ENCODE data around the gene GRIN3B. TPM values are rescaled to one million over a fixed set of nuclear protein-coding genes. Genes with fewer than 3 reads are reported as not detected.

The GRIN3B gene
- total RNA-seq, 1 donor from 2014 or later: 3.0 TPM

DNA sequence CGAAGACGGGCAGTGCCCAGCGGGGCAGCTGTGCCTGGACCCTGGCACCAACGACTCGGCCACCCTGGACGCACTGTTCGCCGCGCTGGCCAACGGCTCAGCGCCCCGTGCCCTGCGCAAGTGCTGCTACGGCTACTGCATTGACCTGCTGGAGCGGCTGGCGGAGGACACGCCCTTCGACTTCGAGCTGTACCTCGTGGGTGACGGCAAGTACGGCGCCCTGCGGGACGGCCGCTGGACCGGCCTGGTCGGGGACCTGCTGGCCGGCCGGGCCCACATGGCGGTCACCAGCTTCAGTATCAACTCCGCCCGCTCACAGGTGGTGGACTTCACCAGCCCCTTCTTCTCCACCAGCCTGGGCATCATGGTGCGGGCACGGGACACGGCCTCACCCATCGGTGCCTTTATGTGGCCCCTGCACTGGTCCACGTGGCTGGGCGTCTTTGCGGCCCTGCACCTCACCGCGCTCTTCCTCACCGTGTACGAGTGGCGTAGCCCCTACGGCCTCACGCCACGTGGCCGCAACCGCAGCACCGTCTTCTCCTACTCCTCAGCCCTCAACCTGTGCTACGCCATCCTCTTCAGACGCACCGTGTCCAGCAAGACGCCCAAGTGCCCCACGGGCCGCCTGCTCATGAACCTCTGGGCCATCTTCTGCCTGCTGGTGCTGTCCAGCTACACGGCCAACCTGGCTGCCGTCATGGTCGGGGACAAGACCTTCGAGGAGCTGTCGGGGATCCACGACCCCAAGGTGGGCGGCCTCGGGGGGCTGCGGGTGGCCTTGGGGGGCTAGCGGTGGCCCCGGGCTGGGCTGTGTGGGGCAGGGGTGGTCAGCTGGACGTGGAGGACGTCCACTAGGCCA, 4.8 kb downstream of the GRIN3B start:
- Histone ChIP-seq H3K4me3 (no peak overlapping the region), H3K27me3 (ENCODE audit: low read depth) (peaks cover 31% of the 10 kb centered on the region), H3K27ac (no peak overlapping the region), H3K36me3 (peaks cover 7% of the 10 kb centered on the region), H3K4me1 (peaks cover 18% of the 10 kb centered on the region), H3K9me3 (no peaks in the 10 kb centered on the region)
- ATAC-seq (no peak), DNase-seq (no peak)
- intact Hi-C loops (cut with DNase I): no loop called here
- TF ChIP-seq, protein P1, sequence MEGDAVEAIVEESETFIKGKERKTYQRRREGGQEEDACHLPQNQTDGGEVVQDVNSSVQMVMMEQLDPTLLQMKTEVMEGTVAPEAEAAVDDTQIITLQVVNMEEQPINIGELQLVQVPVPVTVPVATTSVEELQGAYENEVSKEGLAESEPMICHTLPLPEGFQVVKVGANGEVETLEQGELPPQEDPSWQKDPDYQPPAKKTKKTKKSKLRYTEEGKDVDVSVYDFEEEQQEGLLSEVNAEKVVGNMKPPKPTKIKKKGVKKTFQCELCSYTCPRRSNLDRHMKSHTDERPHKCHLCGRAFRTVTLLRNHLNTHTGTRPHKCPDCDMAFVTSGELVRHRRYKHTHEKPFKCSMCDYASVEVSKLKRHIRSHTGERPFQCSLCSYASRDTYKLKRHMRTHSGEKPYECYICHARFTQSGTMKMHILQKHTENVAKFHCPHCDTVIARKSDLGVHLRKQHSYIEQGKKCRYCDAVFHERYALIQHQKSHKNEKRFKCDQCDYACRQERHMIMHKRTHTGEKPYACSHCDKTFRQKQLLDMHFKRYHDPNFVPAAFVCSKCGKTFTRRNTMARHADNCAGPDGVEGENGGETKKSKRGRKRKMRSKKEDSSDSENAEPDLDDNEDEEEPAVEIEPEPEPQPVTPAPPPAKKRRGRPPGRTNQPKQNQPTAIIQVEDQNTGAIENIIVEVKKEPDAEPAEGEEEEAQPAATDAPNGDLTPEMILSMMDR (IDR thresholded peaks at IDR 0.05): no peak

DNA sequence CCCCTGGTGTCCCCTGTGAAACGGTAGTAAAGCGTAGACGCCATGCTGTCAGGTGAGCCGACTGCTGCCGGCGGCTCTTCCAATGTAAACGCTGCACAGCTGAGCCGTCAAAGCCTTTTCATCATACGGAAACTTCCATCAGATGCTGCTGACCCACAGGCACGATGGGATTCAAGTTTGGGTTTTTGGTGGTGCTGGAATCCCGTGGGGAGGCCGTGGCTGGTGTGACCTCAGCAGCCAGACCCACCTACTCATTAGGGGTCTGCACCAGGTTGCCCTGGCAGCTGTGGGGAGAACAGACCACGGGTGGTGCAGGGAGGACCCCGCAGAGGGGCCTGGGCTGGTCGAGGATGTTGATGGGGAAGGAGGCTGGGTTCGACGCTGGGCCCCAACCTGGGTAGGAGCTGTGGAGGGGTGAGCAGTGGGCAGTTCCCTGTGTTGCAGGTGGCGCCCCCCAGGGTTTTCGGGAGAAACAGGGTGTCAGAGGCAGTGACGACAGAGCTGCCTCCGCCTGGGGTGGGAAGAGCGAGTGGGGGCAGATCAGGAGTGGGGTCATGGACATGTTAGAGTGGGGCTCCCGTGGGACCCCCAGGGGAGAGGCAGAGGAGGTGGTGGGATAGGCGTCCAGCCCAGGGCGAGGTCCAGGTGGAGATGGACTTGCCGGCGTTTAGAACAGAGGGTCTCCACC, 6.6 kb downstream of the GRIN3B start:
- Histone ChIP-seq H3K27me3 (ENCODE audit: low read depth) (peaks cover 15% of the 10 kb centered on the region), H3K27ac (no peak overlapping the region), H3K9me3 (no peaks in the 10 kb centered on the region), H3K4me1 (peaks cover 8% of the 10 kb centered on the region), H3K36me3 (peaks cover 25% of the 10 kb centered on the region), H3K4me3 (no peak overlapping the region)
- no peak for DNase-seq
- intact Hi-C loops (cut with DNase I): no loop called here
- ATAC-seq: no peak
- TF ChIP-seq, protein P1 (IDR thresholded peaks at IDR 0.05): no peak

DNA sequence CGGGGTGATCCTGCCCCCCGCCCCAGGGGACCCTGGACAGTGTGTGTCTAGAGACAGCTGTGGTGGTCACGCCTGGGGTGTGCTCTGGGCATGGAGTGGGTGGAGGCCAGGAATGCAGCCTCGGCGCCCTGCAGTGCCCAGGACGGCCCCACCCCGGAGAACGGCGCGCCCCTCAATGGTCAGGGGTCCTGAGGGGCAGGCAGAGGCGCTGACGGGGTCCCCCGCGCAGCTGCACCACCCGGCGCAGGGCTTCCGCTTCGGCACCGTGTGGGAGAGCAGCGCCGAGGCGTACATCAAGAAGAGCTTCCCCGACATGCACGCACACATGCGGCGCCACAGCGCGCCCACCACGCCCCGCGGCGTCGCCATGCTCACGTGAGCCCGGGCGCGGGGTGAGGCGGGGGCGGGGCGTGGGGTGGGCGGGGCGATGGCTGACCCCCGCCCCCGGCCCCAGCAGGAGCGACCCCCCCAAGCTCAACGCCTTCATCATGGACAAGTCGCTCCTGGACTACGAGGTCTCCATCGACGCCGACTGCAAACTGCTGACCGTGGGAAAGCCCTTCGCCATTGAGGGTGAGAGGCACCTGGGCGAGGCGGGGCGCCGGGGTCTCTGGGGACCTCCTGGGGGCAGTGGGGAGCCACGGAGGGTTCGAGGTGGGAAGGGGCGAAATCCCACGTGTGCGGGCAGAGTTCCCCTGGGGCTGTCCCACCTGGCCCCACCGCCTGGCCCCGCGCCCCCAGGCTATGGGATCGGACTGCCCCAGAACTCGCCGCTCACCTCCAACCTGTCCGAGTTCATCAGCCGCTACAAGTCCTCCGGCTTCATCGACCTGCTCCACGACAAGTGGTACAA, 7.4 kb downstream of the GRIN3B start:
- peaks cover 33% of the 10 kb centered on the region for H3K36me3 ChIP-seq
- no peak overlapping the region for H3K27ac ChIP-seq
- no peaks in the 10 kb centered on the region for H3K9me3 ChIP-seq
- intact Hi-C loops (cut with DNase I): no loop called here
- peaks cover 8% of the 10 kb centered on the region for H3K27me3 ChIP-seq (ENCODE audit: low read depth)
- H3K4me1 ChIP-seq: peaks cover 7% of the 10 kb centered on the region
- DNase-seq (no peak), ATAC-seq (no peak)
- TF ChIP-seq, protein P1 (IDR thresholded peaks at IDR 0.05): no peak
- H3K4me3 ChIP-seq: no peak overlapping the region

DNA sequence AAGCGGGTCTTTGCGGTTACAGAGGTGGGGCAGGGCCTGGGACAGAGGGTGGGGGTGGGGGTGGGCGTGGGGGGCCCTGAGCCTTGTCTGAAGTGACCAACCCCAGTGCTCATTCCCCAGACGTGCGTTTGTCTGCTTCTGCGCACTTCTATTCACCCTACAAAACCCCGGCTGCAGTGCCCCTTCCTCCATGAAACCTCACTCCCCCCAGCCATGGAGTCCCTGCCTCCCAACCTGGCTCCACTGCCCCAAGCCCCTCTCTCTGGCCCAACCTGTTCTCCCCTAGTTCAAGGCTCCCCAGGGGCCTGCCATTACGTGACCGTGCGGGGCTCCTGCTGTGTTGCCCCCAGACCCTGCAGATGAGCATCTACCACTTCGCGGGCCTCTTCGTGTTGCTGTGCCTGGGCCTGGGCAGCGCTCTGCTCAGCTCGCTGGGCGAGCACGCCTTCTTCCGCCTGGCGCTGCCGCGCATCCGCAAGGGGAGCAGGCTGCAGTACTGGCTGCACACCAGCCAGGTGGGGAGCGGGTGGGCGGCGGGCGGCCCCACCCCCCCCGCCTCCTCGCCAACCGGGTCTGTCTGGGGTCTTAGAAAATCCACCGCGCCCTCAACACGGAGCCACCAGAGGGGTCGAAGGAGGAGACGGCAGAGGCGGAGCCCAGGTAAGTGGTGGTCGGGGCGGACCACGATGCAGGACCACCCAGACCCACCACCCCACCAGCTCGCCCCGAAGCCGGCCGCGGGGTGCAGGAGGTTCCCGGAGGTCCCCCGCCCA, 8.2 kb downstream of the GRIN3B start:
- Histone ChIP-seq H3K4me1 (peaks cover 7% of the 10 kb centered on the region), H3K4me3 (peak overlapping the region; percentile 11), H3K36me3 (peaks cover 41% of the 10 kb centered on the region), H3K9me3 (no peaks in the 10 kb centered on the region), H3K27ac (peak overlapping the region; percentile 46), H3K27me3 (ENCODE audit: low read depth) (peaks cover 3% of the 10 kb centered on the region)
- no peak for ATAC-seq
- DNase-seq: no peak
- TF ChIP-seq, protein P1 (IDR thresholded peaks at IDR 0.05): no peak
- intact Hi-C loops (cut with DNase I): no loop called here

Measured in lower lobe of right lung (tissue), 2 donors.